ENCODE measurements around the gene CYGB. TPM values are rescaled to one million over a fixed set of nuclear protein-coding genes. Genes with fewer than 3 reads are reported as not detected.

CYGB gene
- total RNA-seq, 2 experiments from 2014 or later: 0.44 to 0.57 TPM

GRCh38 chr17:76547183-76547641 lies 9.7 kb upstream of the CYGB start:
- Histone ChIP-seq H3K9me3 (ENCODE audit: low read length) (no peaks in the 10 kb centered on the region), H3K36me3 (ENCODE audit: insufficient read depth, low read length) (no peaks in the 10 kb centered on the region), H3K9me2 (ENCODE audit: insufficient read depth, low read length) (no peaks in the 10 kb centered on the region), H3K79me2 (ENCODE audit: insufficient read depth, low read depth, low read length) (no peaks in the 10 kb centered on the region), H3K4me1 (ENCODE audit: insufficient read depth, low read length, poor library complexity, severe bottlenecking) (peaks cover 19% of the 10 kb centered on the region), H3K27ac (ENCODE audit: low read depth, low read length, poor library complexity, severe bottlenecking) (no peak overlapping the region), H2AFZ (ENCODE audit: low read length) (no peak overlapping the region), H3K4me3 (ENCODE audit: low read depth, low read length, poor library complexity, severe bottlenecking) (no peak overlapping the region), H3K4me2 (ENCODE audit: low read length) (no peak overlapping the region), H4K20me1 (ENCODE audit: insufficient read depth, low read length) (no peaks in the 10 kb centered on the region)
- intact Hi-C loops (cut with micrococcal nuclease; ENCODE audit: unreplicated experiment): loop anchor here (1.0 to 5.0 kb wide), 5 partner anchors 19 to 140 kb away; partner anchors contain the start of gene AANAT
- no TSS peak for BruUV-seq (replicated peaks)
- POLR2A ChIA-PET: interaction anchor here (1.1 to 1.5 kb wide), 2 partner anchors 19 to 24 kb away, joined by 4 to 7 read pairs; no protein-coding TSS in a partner anchor
- CTCF ChIA-PET (ENCODE audit: unreplicated experiment): interaction anchor here (1.0 to 1.2 kb wide), 2 partner anchors 19 to 24 kb away, joined by 7 to 8 read pairs; no protein-coding TSS in a partner anchor
- TF ChIP-seq EZH2phosphoT487 (IDR thresholded peaks at IDR 0.05; ENCODE audit: borderline replicate concordance, low read depth, low read length): no peak
- TF ChIP-seq CTCF (conservative IDR thresholded peaks at IDR 0.05; ENCODE audit: low read length): peak; percentile 99
- peak; percentile 91 for DNase-seq (ENCODE audit: low spot score)

GRCh38 chr17:76546556-76547182 lies 9.2 kb upstream of the CYGB start:
- no peaks in the 10 kb centered on the region for H3K79me2 ChIP-seq (ENCODE audit: insufficient read depth, low read depth, low read length)
- ChIA-PET CTCF (ENCODE audit: unreplicated experiment) (interaction anchor here (1.0 to 1.2 kb wide), 2 partner anchors 18 to 23 kb away, joined by 7 to 8 read pairs; no protein-coding TSS in a partner anchor), POLR2A (interaction anchor here (0.5 to 1.5 kb wide), 3 partner anchors 18 to 31 kb away, joined by 3 to 7 read pairs (median 4); no protein-coding TSS in a partner anchor)
- H2AFZ ChIP-seq (ENCODE audit: low read length): no peak overlapping the region
- DNase-seq (ENCODE audit: low spot score): no peak
- H3K27ac ChIP-seq (ENCODE audit: low read depth, low read length, poor library complexity, severe bottlenecking): no peak overlapping the region
- H3K4me1 ChIP-seq (ENCODE audit: insufficient read depth, low read length, poor library complexity, severe bottlenecking): peaks cover 19% of the 10 kb centered on the region
- no peaks in the 10 kb centered on the region for H3K36me3 ChIP-seq (ENCODE audit: insufficient read depth, low read length)
- H4K20me1 ChIP-seq (ENCODE audit: insufficient read depth, low read length): no peaks in the 10 kb centered on the region
- TF ChIP-seq EZH2phosphoT487 (IDR thresholded peaks at IDR 0.05; ENCODE audit: borderline replicate concordance, low read depth, low read length) (no peak), CTCF (conservative IDR thresholded peaks at IDR 0.05; ENCODE audit: low read length) (no peak)
- H3K4me2 ChIP-seq (ENCODE audit: low read length): no peak overlapping the region
- no peak overlapping the region for H3K4me3 ChIP-seq (ENCODE audit: low read depth, low read length, poor library complexity, severe bottlenecking)
- intact Hi-C loops (cut with micrococcal nuclease; ENCODE audit: unreplicated experiment): loop anchor here (1.0 to 5.0 kb wide), 5 partner anchors 18 to 139 kb away; partner anchors contain the start of gene AANAT
- H3K9me3 ChIP-seq (ENCODE audit: low read length): no peaks in the 10 kb centered on the region
- H3K9me2 ChIP-seq (ENCODE audit: insufficient read depth, low read length): no peaks in the 10 kb centered on the region
- no TSS peak for BruUV-seq (replicated peaks)
